Activated CD8-positive, alpha-beta T cell treated with anti-CD3 and anti-CD28 coated beads for 36 hours (primary cell): ENCODE data around the gene ATP6V0A4. TPM values are rescaled to one million over a fixed set of nuclear protein-coding genes. Genes with fewer than 3 reads are reported as not detected.
"Not testable (repeated sequence)": the region's sequence is repeated elsewhere in the genome, so short reads cannot be mapped to it uniquely, and the experiment has no call there.

Experiments used
- ATAC-seq: fragments of 200-7000 bp; cut with Tn5 transposase; one replicate; pipeline ENCODE4 v1.10.0; 2021; ENCODE audit warnings: mild to moderate bottlenecking, moderate library complexity
- CTCF ChIA-PET: fragments of 350-600 bp; sonication (Branson Sonifier 250); formaldehyde crosslinking; loops from one replicate; lab custom pipeline; 2021; ENCODE audit warnings: antibody characterized with exemption; lab: Charles Lee
- POLR2A ChIA-PET: fragments of 350-600 bp; sonication (Branson Sonifier 250); formaldehyde crosslinking; loops from one replicate; lab custom pipeline; 2021; ENCODE audit warnings: antibody characterized with exemption; lab: Charles Lee
- DNase-seq: peaks from one replicate; pipeline ENCODE4 v3.0.0-alpha.2; 2020
- H3K27ac Mint-ChIP-seq: one replicate; pipeline ENCODE4 v1.8.0; 2021; ENCODE audit warnings: mild to moderate bottlenecking, mixed read lengths
- H3K27me3 Mint-ChIP-seq: one replicate; pipeline ENCODE4 v1.8.0; 2021; ENCODE audit warnings: mixed read lengths
- H3K36me3 Mint-ChIP-seq: one replicate; pipeline ENCODE4 v1.8.0; 2021; ENCODE audit warnings: low read depth, mixed read lengths
- H3K4me1 Mint-ChIP-seq: one replicate; pipeline ENCODE4 v1.8.0; 2021; ENCODE audit warnings: low read depth, mixed read lengths
- H3K4me3 Mint-ChIP-seq: one replicate; pipeline ENCODE4 v1.8.0; 2021; ENCODE audit warnings: mild to moderate bottlenecking, moderate library complexity, mixed read lengths
- H3K9me3 Mint-ChIP-seq: one replicate; pipeline ENCODE4 v1.8.0; 2021; ENCODE audit warnings: mixed read lengths
- intact Hi-C: fragments of 100-400 bp; cut with micrococcal nuclease; formaldehyde crosslinking; loops from one replicate; pipeline ENCODE4 v1.10.0; 2022
- total RNA-seq, 2 experiments: library from RNA; stranded (reverse); gene quantifications; one replicate each; pipeline ENCODE4 v1.2.3, GENCODE V29; 2021
- TF ChIP-seq, protein P1 (sequence below): fragments of 200-600 bp; IDR thresholded peaks from one replicate; pipeline ENCODE4 v1.8.0; 2022; ENCODE audit warnings: antibody characterized with exemption, mild to moderate bottlenecking

ATP6V0A4 gene
- total RNA-seq, 2 experiments from 2014 or later, result not detected

DNA sequence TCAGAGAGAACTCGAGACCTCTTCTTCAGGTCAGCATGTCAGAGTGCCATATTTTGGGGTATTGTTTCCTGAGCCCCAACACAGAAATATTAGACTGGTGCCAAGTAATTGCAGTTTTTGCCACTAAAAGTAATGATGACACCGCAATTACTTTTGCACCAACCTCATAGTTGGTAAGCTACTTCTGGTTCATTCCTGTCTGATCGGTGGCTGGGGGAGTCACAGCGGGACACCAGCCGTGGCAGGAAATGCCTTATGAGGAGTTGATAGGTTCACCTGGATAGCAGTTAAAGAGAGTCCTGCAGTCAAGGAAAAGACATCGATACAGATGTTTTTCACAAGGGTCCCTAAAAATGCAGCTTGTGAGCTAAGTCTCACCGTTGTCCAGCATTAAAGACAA, 23.9 kb upstream of the ATP6V0A4 start:
- H3K9me3 Mint-ChIP-seq, result no peaks in the 10 kb centered on the region
- no peak overlapping the region for H3K4me3 Mint-ChIP-seq
- ChIA-PET CTCF (interaction anchor here (0.9 kb wide), 1 partner anchor 36 kb away, joined by 3 read pairs; no protein-coding TSS in a partner anchor), POLR2A (no interaction called here)
- intact Hi-C loops, result no loop called here
- no peak overlapping the region for H3K27ac Mint-ChIP-seq
- ATAC-seq (no peak), DNase-seq (no peak)
- H3K4me1 Mint-ChIP-seq, result peaks cover 7% of the 10 kb centered on the region
- no peaks in the 10 kb centered on the region for H3K36me3 Mint-ChIP-seq
- TF ChIP-seq, protein P1, sequence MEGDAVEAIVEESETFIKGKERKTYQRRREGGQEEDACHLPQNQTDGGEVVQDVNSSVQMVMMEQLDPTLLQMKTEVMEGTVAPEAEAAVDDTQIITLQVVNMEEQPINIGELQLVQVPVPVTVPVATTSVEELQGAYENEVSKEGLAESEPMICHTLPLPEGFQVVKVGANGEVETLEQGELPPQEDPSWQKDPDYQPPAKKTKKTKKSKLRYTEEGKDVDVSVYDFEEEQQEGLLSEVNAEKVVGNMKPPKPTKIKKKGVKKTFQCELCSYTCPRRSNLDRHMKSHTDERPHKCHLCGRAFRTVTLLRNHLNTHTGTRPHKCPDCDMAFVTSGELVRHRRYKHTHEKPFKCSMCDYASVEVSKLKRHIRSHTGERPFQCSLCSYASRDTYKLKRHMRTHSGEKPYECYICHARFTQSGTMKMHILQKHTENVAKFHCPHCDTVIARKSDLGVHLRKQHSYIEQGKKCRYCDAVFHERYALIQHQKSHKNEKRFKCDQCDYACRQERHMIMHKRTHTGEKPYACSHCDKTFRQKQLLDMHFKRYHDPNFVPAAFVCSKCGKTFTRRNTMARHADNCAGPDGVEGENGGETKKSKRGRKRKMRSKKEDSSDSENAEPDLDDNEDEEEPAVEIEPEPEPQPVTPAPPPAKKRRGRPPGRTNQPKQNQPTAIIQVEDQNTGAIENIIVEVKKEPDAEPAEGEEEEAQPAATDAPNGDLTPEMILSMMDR, result no peak
- peaks cover 6% of the 10 kb centered on the region for H3K27me3 Mint-ChIP-seq

DNA sequence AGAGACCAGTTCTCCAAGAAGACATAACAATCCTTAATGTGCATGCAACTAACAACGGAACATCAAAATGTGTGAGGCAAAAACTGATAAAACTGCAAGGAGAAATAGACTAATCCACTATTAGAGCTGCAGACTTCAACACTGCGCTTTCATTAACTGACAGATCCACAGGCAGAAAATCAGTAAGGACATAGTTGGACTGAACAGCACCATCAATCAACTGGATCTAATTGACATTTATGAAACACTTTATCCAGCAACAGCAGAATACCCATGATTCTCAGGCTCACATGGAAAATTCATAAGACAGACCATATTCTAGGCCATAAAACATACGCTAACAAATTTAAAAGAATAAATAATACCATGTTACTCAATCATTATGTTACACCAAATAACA, 21.6 kb upstream of the ATP6V0A4 start:
- H3K4me1 Mint-ChIP-seq, result peaks cover 3% of the 10 kb centered on the region
- no peak overlapping the region for H3K4me3 Mint-ChIP-seq
- ChIA-PET POLR2A (no interaction called here), CTCF (no interaction called here)
- no peaks in the 10 kb centered on the region for H3K36me3 Mint-ChIP-seq
- DNase-seq (no peak), ATAC-seq (no peak)
- TF ChIP-seq, protein P1, result no peak
- no peaks in the 10 kb centered on the region for H3K9me3 Mint-ChIP-seq
- H3K27me3 Mint-ChIP-seq, result no peaks in the 10 kb centered on the region
- intact Hi-C loops, result no loop called here
- H3K27ac Mint-ChIP-seq, result no peak overlapping the region

DNA sequence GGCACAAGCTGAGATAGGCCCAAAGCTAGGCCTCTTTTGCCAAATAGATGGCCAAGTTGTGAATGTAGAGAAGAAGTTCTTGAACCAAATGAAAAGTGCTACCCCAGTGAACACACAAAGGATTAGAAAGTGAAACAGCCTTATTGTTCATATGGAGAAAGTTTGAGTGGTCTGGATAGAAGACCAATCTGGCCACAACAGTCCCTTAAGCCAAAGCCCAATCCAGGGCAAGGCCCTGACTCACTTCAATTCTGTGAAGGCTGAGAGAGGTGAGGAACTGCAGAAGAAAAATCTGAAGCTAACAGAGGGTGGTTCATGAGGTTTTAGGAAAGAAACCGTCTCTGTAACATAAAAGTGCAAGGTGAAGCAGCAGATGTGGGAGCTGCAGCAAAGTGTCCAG, 18.7 kb upstream of the ATP6V0A4 start:
- ATAC-seq (no peak), DNase-seq (no peak)
- no peak overlapping the region for H3K4me3 Mint-ChIP-seq
- peaks cover 11% of the 10 kb centered on the region for H3K4me1 Mint-ChIP-seq
- H3K36me3 Mint-ChIP-seq, result no peaks in the 10 kb centered on the region
- TF ChIP-seq, protein P1, result no peak
- POLR2A ChIA-PET, result interaction anchor here (0.6 kb wide), 1 partner anchor 52 kb away, joined by 4 read pairs; no protein-coding TSS in a partner anchor
- intact Hi-C loops, result no loop called here
- CTCF ChIA-PET, result interaction anchor here (0.8 kb wide), 1 partner anchor 200 kb away, joined by 3 read pairs; no protein-coding TSS in a partner anchor
- H3K27ac Mint-ChIP-seq, result no peak overlapping the region
- H3K27me3 Mint-ChIP-seq, result no peaks in the 10 kb centered on the region
- H3K9me3 Mint-ChIP-seq, result no peaks in the 10 kb centered on the region

DNA sequence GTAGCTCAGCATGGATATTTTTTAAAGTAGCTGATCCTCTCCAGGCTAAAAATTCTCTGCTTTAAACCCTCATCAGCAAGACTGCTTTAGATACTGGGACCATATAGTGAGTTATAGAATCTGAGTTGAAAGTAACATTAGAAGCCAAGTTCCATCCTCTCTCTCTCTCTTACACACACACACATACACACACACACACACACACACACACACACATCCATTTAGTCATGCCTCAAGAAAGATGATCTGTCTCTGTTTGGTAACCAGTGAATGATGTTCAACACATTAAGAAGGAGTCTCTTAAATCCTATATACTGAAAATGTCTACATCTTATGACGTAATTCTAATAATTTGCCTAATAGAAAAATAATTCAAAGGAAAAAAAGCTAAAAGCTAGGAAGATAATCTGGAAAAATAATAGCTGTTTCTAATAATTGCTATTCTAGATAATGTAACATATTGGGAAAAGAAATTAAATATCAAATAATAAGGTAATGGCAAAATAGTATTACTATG, 16.9 kb upstream of the ATP6V0A4 start:
- POLR2A ChIA-PET, result interaction anchor here (0.6 kb wide), 1 partner anchor 332 kb away, joined by 3 read pairs; no protein-coding TSS in a partner anchor
- Mint-ChIP-seq H3K4me3 (no peak overlapping the region), H3K9me3 (no peaks in the 10 kb centered on the region), H3K27ac (no peak overlapping the region), H3K36me3 (no peaks in the 10 kb centered on the region), H3K4me1 (peaks cover 11% of the 10 kb centered on the region), H3K27me3 (no peaks in the 10 kb centered on the region)
- TF ChIP-seq, protein P1, result no peak
- CTCF ChIA-PET, result no interaction called here
- DNase-seq, result no peak
- intact Hi-C loops, result no loop called here
- no peak for ATAC-seq

DNA sequence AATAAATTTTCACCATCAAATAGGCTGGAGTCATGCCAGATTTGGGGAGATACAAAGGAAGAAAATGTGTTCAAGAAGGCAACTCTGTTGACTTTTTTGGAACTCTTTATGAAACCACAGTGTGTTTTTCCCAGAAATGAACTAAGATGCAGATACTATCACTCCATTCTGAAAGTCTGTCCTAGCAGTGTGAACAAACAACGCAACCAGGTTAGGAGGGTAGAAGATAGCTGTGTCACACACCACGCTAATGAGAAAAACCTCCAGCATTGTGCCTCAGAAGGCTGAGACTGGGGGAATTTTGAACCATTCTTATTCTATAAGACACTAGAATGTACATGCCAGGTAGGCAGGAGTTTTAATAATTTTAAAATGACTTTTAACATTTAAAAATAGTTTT, 15.9 kb upstream of the ATP6V0A4 start:
- ChIA-PET POLR2A (interaction anchor here (0.6 kb wide), 1 partner anchor 289 kb away, joined by 3 read pairs; no protein-coding TSS in a partner anchor), CTCF (no interaction called here)
- intact Hi-C loops, result no loop called here
- no peaks in the 10 kb centered on the region for H3K27me3 Mint-ChIP-seq
- no peak overlapping the region for H3K4me3 Mint-ChIP-seq
- DNase-seq, result no peak
- H3K27ac Mint-ChIP-seq, result no peak overlapping the region
- no peaks in the 10 kb centered on the region for H3K9me3 Mint-ChIP-seq
- ATAC-seq, result peak; percentile 67
- TF ChIP-seq, protein P1, result no peak
- H3K36me3 Mint-ChIP-seq, result no peaks in the 10 kb centered on the region
- H3K4me1 Mint-ChIP-seq, result peaks cover 11% of the 10 kb centered on the region

DNA sequence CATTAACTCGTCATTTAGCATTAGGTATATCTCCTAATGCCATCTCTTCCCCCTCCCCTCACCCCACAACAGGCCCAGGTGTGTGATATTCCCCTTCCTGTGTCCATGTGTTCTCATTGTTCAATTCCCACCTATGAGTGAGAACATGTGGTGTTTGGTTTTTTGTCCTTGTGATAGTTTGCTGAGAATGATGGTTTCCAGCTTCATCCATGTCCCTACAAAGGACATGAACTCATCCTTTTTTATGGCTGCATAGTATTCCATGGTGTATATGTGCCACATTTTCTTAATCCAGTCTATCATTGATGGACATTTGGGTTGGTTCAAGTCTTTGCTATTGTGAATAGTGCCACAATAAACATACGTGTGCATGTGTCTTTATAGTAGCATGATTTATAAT, 13.3 kb upstream of the ATP6V0A4 start:
- intact Hi-C loops, POLR2A ChIA-PET: not testable (repeated sequence)

More for the DNA sequence above, 13.3 kb upstream of the ATP6V0A4 start:
- ATAC-seq, DNase-seq, H3K27me3 Mint-ChIP-seq, H3K27ac Mint-ChIP-seq, H3K36me3 Mint-ChIP-seq, CTCF ChIA-PET, H3K9me3 Mint-ChIP-seq, H3K4me3 Mint-ChIP-seq: not testable (repeated sequence)
- peaks cover 11% of the 10 kb centered on the region for H3K4me1 Mint-ChIP-seq
